Smooth muscle cell (in vitro differentiated cells): ENCODE results near the gene ANGPTL2. TPM values are rescaled to one million over a fixed set of nuclear protein-coding genes. Genes with fewer than 3 reads are reported as not detected.

Experiments used
- DNase-seq: peaks from one replicate; lab custom pipeline; 2025; ENCODE audit not compliant: unreplicated experiment; lab: John Stamatoyannopoulos, UW
- H2AFZ ChIP-seq: fragments of 200-600 bp; sonication (generic); 2 replicates; pipeline ENCODE4 v1.6.0; 2016; ENCODE audit warnings: antibody characterized with exemption, low read depth, mild to moderate bottlenecking
- H3F3A ChIP-seq: fragments of 200-600 bp; sonication (generic); 2 replicates; pipeline ENCODE4 v1.6.0; 2017; ENCODE audit warnings: antibody characterized with exemption, low read depth
- H3K27ac ChIP-seq: fragments of 200-600 bp; sonication (generic); 2 replicates; pipeline ENCODE4 v1.5.1; 2016; ENCODE audit warnings: low read depth, mild to moderate bottlenecking
- H3K27me3 ChIP-seq: fragments of 200-600 bp; sonication (generic); 2 replicates; pipeline ENCODE4 v1.6.1; 2016; ENCODE audit warnings: low read depth, mild to moderate bottlenecking
- H3K36me3 ChIP-seq: fragments of 200-600 bp; sonication (generic); 2 replicates; pipeline ENCODE4 v1.5.1; 2016; ENCODE audit warnings: low read depth
- H3K4me1 ChIP-seq: fragments of 200-600 bp; sonication (generic); 2 replicates; pipeline ENCODE4 v1.5.1; 2016; ENCODE audit warnings: low read depth
- H3K4me2 ChIP-seq: fragments of 200-600 bp; sonication (generic); 2 replicates; pipeline ENCODE4 v1.6.0; 2016; ENCODE audit warnings: mild to moderate bottlenecking
- H3K4me3 ChIP-seq: fragments of 200-600 bp; sonication (generic); 2 replicates; pipeline ENCODE4 v1.5.1; 2016; ENCODE audit warnings: mild to moderate bottlenecking
- H3K79me2 ChIP-seq: fragments of 200-600 bp; sonication (generic); 2 replicates; pipeline ENCODE4 v1.6.0; 2016; ENCODE audit warnings: low read depth, mild to moderate bottlenecking
- H3K9ac ChIP-seq: fragments of 200-600 bp; sonication (generic); 2 replicates; pipeline ENCODE4 v1.6.0; 2016; ENCODE audit warnings: low read depth
- H3K9me3 ChIP-seq: fragments of 200-600 bp; sonication (generic); replicated peaks from 2 replicates; pipeline ENCODE4 v1.5.1; 2016; ENCODE audit warnings: low read depth
- H4K20me1 ChIP-seq: fragments of 200-600 bp; sonication (generic); 2 replicates; pipeline ENCODE4 v1.6.0; 2016; ENCODE audit warnings: low read depth
- CTCF ChIP-seq: fragments of 200-600 bp; sonication (generic); IDR thresholded peaks from 2 replicates; pipeline ENCODE4 v1.5.1; 2017; ENCODE audit warnings: borderline replicate concordance, mild to moderate bottlenecking, antibody characterized with exemption; ENCODE audit not compliant: insufficient read depth, poor library complexity, severe bottlenecking
- WGBS: methylation state at CpG from one replicate; pipeline ENCODE4 v1.1.7; 2016; ENCODE audit warnings: low lambda C conversion rate; 5-methylcytosine and 5-hydroxymethylcytosine counted together
- polyA plus RNA-seq: library from polyadenylated mRNA; unstranded; fragments of >200 nt; fragmentation: Nextera tagmentation; extraction: Ambion mirVana; gene quantifications from 2 replicates; pipeline ENCODE4 v1.2.1, GENCODE V29; 2016
- total RNA-seq: library from RNA; depleted of rRNA; stranded (reverse); fragments of >200 nt; gene quantifications from 2 replicates; pipeline ENCODE4 v1.2.3, GENCODE V29; 2014

The ANGPTL2 gene
- total and polyA plus RNA-seq, 2 experiments from 2014 or later, result 16.1 to 18.7 TPM

DNA sequence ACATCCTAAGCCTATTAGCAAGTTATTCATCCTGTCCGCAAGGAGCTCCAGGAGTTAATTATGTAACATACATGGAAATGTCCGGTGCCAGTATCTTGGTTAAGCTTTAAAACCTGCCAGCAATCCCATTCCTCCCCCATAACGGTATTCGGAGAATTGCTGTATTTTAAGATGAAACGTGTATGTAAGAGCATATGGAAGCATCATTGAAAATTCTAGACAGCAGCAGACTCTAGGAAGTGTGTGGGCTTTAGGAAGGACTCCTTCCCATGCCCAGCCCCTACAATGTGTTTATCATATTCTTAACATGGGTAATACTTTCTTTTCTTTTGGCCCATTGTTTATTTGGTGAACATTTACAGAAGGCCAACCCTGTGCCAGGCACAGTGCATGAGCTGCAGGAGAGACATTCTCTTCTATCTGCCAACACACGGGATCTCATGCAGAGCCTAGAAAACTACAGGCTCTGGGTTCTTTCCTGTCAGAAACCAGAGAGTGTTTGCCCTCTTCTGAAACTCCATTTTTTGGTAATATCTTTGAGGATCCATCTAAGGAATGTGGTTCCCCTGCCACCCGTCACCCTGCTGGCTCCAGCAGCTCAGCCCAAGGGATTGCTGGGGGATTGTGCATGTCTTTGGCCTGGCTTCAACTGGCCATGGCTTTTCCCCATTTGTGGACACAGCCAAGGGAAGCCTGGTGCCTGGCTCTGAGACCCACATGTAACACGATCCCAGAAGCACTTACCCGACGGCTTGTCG lies 15.1 kb downstream of the ANGPTL2 start:
- Histone ChIP-seq H3K9ac (no peak overlapping the region), H3K27ac (no peak overlapping the region), H4K20me1 (no peaks in the 10 kb centered on the region), H2AFZ (no peak overlapping the region), H3K79me2 (no peaks in the 10 kb centered on the region), H3K4me1 (peaks cover 4% of the 10 kb centered on the region), H3F3A (no peaks in the 10 kb centered on the region), H3K4me2 (no peak overlapping the region), H3K27me3 (no peaks in the 10 kb centered on the region), H3K4me3 (no peak overlapping the region), H3K9me3 (no peaks in the 10 kb centered on the region), H3K36me3 (no peaks in the 10 kb centered on the region)
- no peak for TF ChIP-seq CTCF
- WGBS, result 95% methylated on average over 11 of the region's 11 CpGs
- DNase-seq, result no peak

GRCh38 chr9:127106466-127106855 lies 16.0 kb downstream of the ANGPTL2 start:
- Histone ChIP-seq H3F3A (no peaks in the 10 kb centered on the region), H3K36me3 (no peaks in the 10 kb centered on the region), H3K4me1 (no peaks in the 10 kb centered on the region), H3K9me3 (no peaks in the 10 kb centered on the region), H2AFZ (no peak overlapping the region), H3K4me3 (no peak overlapping the region), H3K4me2 (no peak overlapping the region), H4K20me1 (no peaks in the 10 kb centered on the region), H3K27me3 (no peaks in the 10 kb centered on the region), H3K79me2 (no peaks in the 10 kb centered on the region), H3K27ac (no peak overlapping the region), H3K9ac (no peak overlapping the region)
- no peak for TF ChIP-seq CTCF
- no peak for DNase-seq
- WGBS, result 94% methylated on average over 4 of the region's 4 CpGs

- Histone ChIP-seq H4K20me1 (no peaks in the 10 kb centered on the region), H3K4me3 (no peak overlapping the region), H3K27me3 (no peaks in the 10 kb centered on the region), H3K27ac (no peak overlapping the region), H3K9ac (no peak overlapping the region), H2AFZ (no peak overlapping the region), H3K4me2 (no peak overlapping the region), H3F3A (no peaks in the 10 kb centered on the region), H3K9me3 (no peaks in the 10 kb centered on the region), H3K79me2 (no peaks in the 10 kb centered on the region), H3K4me1 (no peaks in the 10 kb centered on the region), H3K36me3 (no peaks in the 10 kb centered on the region)
- no peak for TF ChIP-seq CTCF
- WGBS, result 80% methylated on average over 7 of the region's 7 CpGs
- no peak for DNase-seq
Observed at GRCh38 chr9:127105805-127106465, 16.5 kb downstream of the ANGPTL2 start.
